IMR-90 (cell line): ENCODE results near the gene JPT2. TPM values are rescaled to one million over a fixed set of nuclear protein-coding genes. Genes with fewer than 3 reads are reported as not detected.

ENCODE experiments used
- ATAC-seq: fragments of 200-7000 bp; cut with Tn5 transposase; 2 replicates; pipeline ENCODE4 v1.9.1; 2020; ENCODE audit warnings: low read depth, mild to moderate bottlenecking, moderate library complexity
- BruUV-seq: library from RNA; stranded (reverse); fragments of 400-500 nt; replicated peaks from 2 replicates; lab custom pipeline; 2021; lab: Mats Ljungman, UMichigan
- CTCF ChIA-PET: fragments of 300-600 bp; formaldehyde crosslinking; extraction: SDS; loops from one replicate; lab custom pipeline; 2021; ENCODE audit warnings: antibody characterized with exemption; lab: Yijun Ruan, JAX
- POLR2A ChIA-PET: fragments of 300-600 bp; sonication (Branson Sonifier 250); formaldehyde crosslinking; loops from one replicate; lab custom pipeline; 2022; ENCODE audit warnings: antibody characterized with exemption; ENCODE audit not compliant: unreplicated experiment; lab: Charles Lee
- DNase-seq: peaks from one replicate; pipeline ENCODE4 v3.0.0; 2013
- H2AFZ ChIP-seq: replicated peaks from 2 replicates; pipeline ENCODE3; 2013; ENCODE audit warnings: low read length, mild to moderate bottlenecking; ENCODE audit not compliant: poor library complexity
- H2AK5ac ChIP-seq: 2 replicates; pipeline ENCODE4 v1.6.1; 2013; ENCODE audit warnings: low read depth, low read length, inconsistent platforms
- H2AK9ac ChIP-seq: replicated peaks from 2 replicates; pipeline ENCODE3; 2013; ENCODE audit warnings: mild to moderate bottlenecking, low read depth, low read length, moderate library complexity; ENCODE audit not compliant: poor library complexity
- H2BK120ac ChIP-seq: 2 replicates; pipeline ENCODE4 v1.6.1; 2013; ENCODE audit warnings: low read depth, low read length, inconsistent platforms
- H2BK15ac ChIP-seq: 3 replicates; pipeline ENCODE4 v1.6.1; 2013; ENCODE audit warnings: low read depth, low read length, inconsistent platforms
- H2BK20ac ChIP-seq: 2 replicates; pipeline ENCODE4 v1.6.1; 2013; ENCODE audit warnings: low read depth, mild to moderate bottlenecking, inconsistent platforms, low read length, moderate library complexity
- H2BK5ac ChIP-seq: 2 replicates; pipeline ENCODE4 v1.6.1; 2013; ENCODE audit warnings: mild to moderate bottlenecking, low read depth, low read length, inconsistent platforms; ENCODE audit not compliant: poor library complexity, severe bottlenecking
- H3K14ac ChIP-seq: replicated peaks from 2 replicates; pipeline ENCODE4 v1.6.1; 2013; ENCODE audit warnings: low read depth, low read length, inconsistent platforms
- H3K18ac ChIP-seq: 2 replicates; pipeline ENCODE4 v1.6.1; 2013; ENCODE audit warnings: low read depth, low read length, control low read depth
- H3K23ac ChIP-seq: 2 replicates; pipeline ENCODE4 v1.6.1; 2013; ENCODE audit warnings: low read depth, low read length, inconsistent platforms
- H3K27ac ChIP-seq: 2 replicates; pipeline ENCODE4 v1.5.1; 2013; ENCODE audit warnings: mild to moderate bottlenecking, control low read depth, low read length; ENCODE audit not compliant: insufficient read depth
- H3K27me3 ChIP-seq: 2 replicates; pipeline ENCODE4 v1.6.1; 2013; ENCODE audit warnings: low read length; ENCODE audit not compliant: control insufficient read depth, insufficient read depth
- H3K36me3 ChIP-seq: 2 replicates; pipeline ENCODE4 v1.6.1; 2013; ENCODE audit warnings: low read length, mixed read lengths; ENCODE audit not compliant: control insufficient read depth, insufficient read depth
- H3K4ac ChIP-seq: 2 replicates; pipeline ENCODE4 v1.6.1; 2013; ENCODE audit warnings: low read depth, low read length, inconsistent platforms
- H3K4me1 ChIP-seq: 2 replicates; pipeline ENCODE4 v1.6.1; 2013; ENCODE audit warnings: low read length, mixed read lengths; ENCODE audit not compliant: control insufficient read depth, insufficient read depth
- H3K4me2 ChIP-seq: 2 replicates; pipeline ENCODE4 v1.6.1; 2013; ENCODE audit warnings: low read depth, mild to moderate bottlenecking, control low read depth, low read length, moderate library complexity
- H3K4me3 ChIP-seq: 2 replicates; pipeline ENCODE4 v1.5.1; 2013; ENCODE audit warnings: low read depth, mild to moderate bottlenecking, control low read depth, low read length, moderate library complexity; ENCODE audit not compliant: insufficient read depth
- H3K56ac ChIP-seq: 2 replicates; pipeline ENCODE4 v1.6.1; 2013; ENCODE audit warnings: low read length, inconsistent platforms; ENCODE audit not compliant: insufficient read depth; ENCODE audit errors: extremely low read depth
- H3K79me1 ChIP-seq, 2 experiments: 2 replicates each; pipeline ENCODE4 v1.6.1; 2013; ENCODE audit warnings: low read length in 2 of 2, inconsistent platforms in 1 of 2, low read depth in 1 of 2
- H3K9ac ChIP-seq: 2 replicates; pipeline ENCODE4 v1.6.1; 2013; ENCODE audit warnings: low read depth, low read length, control low read depth
- H3K9me1 ChIP-seq: 2 replicates; pipeline ENCODE4 v1.6.1; 2013; ENCODE audit warnings: low read length, inconsistent platforms; ENCODE audit not compliant: insufficient read depth
- H3K9me3 ChIP-seq: 2 replicates; pipeline ENCODE4 v1.6.1; 2013; ENCODE audit warnings: low read length; ENCODE audit not compliant: control insufficient read depth, insufficient read depth
- H4K20me1 ChIP-seq: 2 replicates; pipeline ENCODE4 v1.6.1; 2013; ENCODE audit warnings: low read length, inconsistent platforms; ENCODE audit not compliant: insufficient read depth
- H4K5ac ChIP-seq: 2 replicates; pipeline ENCODE4 v1.6.1; 2013; ENCODE audit warnings: mild to moderate bottlenecking, low read depth, low read length, control low read depth
- H4K8ac ChIP-seq, 2 experiments: 2 replicates each; pipeline ENCODE4 v1.6.1; 2013; ENCODE audit warnings: low read depth in 2 of 2, low read length in 2 of 2, control low read depth in 1 of 2, inconsistent platforms in 1 of 2
- H4K91ac ChIP-seq: 2 replicates; pipeline ENCODE4 v1.6.1; 2013; ENCODE audit warnings: low read depth, low read length, inconsistent platforms; ENCODE audit not compliant: insufficient read depth
- BHLHE40 ChIP-seq: fragments of 150-350 bp; IDR thresholded peaks from 2 replicates; pipeline ENCODE4 v1.6.1; 2016; ENCODE audit warnings: mild to moderate bottlenecking, low read depth, low read length
- CHD1 ChIP-seq: IDR thresholded peaks from 2 replicates; pipeline ENCODE4 v1.6.1; 2012; ENCODE audit warnings: low read depth, low read length, improper control_type of control experiment
- CTCF ChIP-seq: conservative IDR thresholded peaks from 2 replicates; pipeline ENCODE4 v1.5.1; 2012; ENCODE audit warnings: mild to moderate bottlenecking, low read depth, low read length, improper control_type of control experiment
- FOS ChIP-seq: fragments of 150-350 bp; IDR thresholded peaks from 2 replicates; pipeline ENCODE4 v1.6.1; 2016; ENCODE audit warnings: low read depth, low read length
- MXI1 ChIP-seq: IDR thresholded peaks from 2 replicates; pipeline ENCODE4 v1.6.1; 2012; ENCODE audit warnings: low read depth, mild to moderate bottlenecking, low read length, moderate library complexity, borderline replicate concordance
- POLR2A ChIP-seq: IDR thresholded peaks from 2 replicates; pipeline ENCODE4 v1.6.1; 2012; ENCODE audit warnings: mild to moderate bottlenecking, low read depth, low read length
- RCOR1 ChIP-seq: IDR thresholded peaks from 2 replicates; pipeline ENCODE4 v1.6.1; 2012; ENCODE audit warnings: mild to moderate bottlenecking, low read length, improper control_type of control experiment; ENCODE audit not compliant: insufficient replicate concordance
- WGBS, 2 experiments: methylation state at CpG; one replicate each; pipeline versions ENCODE4 v1.1.5 to v1.1.7; 2013; ENCODE audit warnings: missing lambda C conversion rate in 2 of 2; ENCODE audit not compliant: insufficient read length in 1 of 2; ENCODE audit errors: extremely low coverage in 2 of 2; 5-methylcytosine and 5-hydroxymethylcytosine counted together
- dilution Hi-C: fragments of 300-500 bp; cut with HindIII; formaldehyde crosslinking; loops from one replicate; pipeline ENCODE4 v1.14.3; 2018; ENCODE audit warnings: low sequenced_read_pairs; ENCODE audit not compliant: unreplicated experiment
- in situ Hi-C: fragments of 300-500 bp; cut with MboI; formaldehyde crosslinking; loops from 3 replicates; pipeline ENCODE4 v1.14.3; 2019; ENCODE audit warnings: low sequenced_read_pairs, inconsistent platforms, mixed read lengths
- intact Hi-C: fragments of 100-400 bp; cut with micrococcal nuclease; formaldehyde crosslinking; loops from 2 replicates; pipeline ENCODE4 v1.10.0; 2022
- polyA plus RNA-seq, 3 experiments: library from polyadenylated mRNA; depleted of rRNA; stranded (reverse); fragments of >200 nt; gene quantifications; 2 replicates each; pipeline ENCODE4 v1.2.3, GENCODE V29; 2012; ENCODE audit warnings: low replicate concordance in 1 of 3
- total RNA-seq: library from RNA; depleted of rRNA; stranded (reverse); fragments of >200 nt; gene quantifications from 2 replicates; pipeline ENCODE4 v1.2.3, GENCODE V29; 2012

Gene JPT2
- total and polyA plus RNA-seq, 2 of the 4 experiments (the other 2 are of a cell fraction) = 40.0 to 41.5 TPM

GRCh38 chr16:1637526-1637925, 40.6 kb upstream of the JPT2 start:
- H2AK9ac ChIP-seq = no peak overlapping the region
- CTCF ChIA-PET = no interaction called here
- peaks cover 4% of the 10 kb centered on the region for H3K9me1 ChIP-seq
- intact Hi-C loops (no loop called here), in situ Hi-C loops (no loop called here), dilution Hi-C loops (no loop called here)
- H2BK5ac ChIP-seq = no peak overlapping the region
- H2BK20ac ChIP-seq = no peak overlapping the region
- H3K27me3 ChIP-seq = no peaks in the 10 kb centered on the region
- H3K23ac ChIP-seq = no peak overlapping the region
- H2BK120ac ChIP-seq = no peak overlapping the region
- peaks cover 26 to 48% of the 10 kb centered on the region in 2 experiments for H3K79me1 ChIP-seq
- H3K9ac ChIP-seq = no peak overlapping the region
- H3K36me3 ChIP-seq = peaks cover 83% of the 10 kb centered on the region
- H4K8ac ChIP-seq = no peak overlapping the region
- H4K91ac ChIP-seq = no peak overlapping the region
- no peak overlapping the region for H2BK15ac ChIP-seq
- no peak overlapping the region for H2AK5ac ChIP-seq
- no peak overlapping the region for H4K5ac ChIP-seq
- H3K4ac ChIP-seq = no peak overlapping the region
- POLR2A ChIA-PET = no interaction called here
- H3K56ac ChIP-seq = no peak overlapping the region
- H3K27ac ChIP-seq = no peak overlapping the region
- no peak overlapping the region for H3K14ac ChIP-seq
- no peak overlapping the region for H2AFZ ChIP-seq
- WGBS, 2 experiments = 93% methylated on average over 3 of the region's 11 CpGs; no CpG with 5 or more reads in 1 of the 2 experiments
- no peak for ATAC-seq
- no peak overlapping the region for H3K18ac ChIP-seq
- no peak overlapping the region for H3K4me3 ChIP-seq
- peaks cover 46% of the 10 kb centered on the region for H4K20me1 ChIP-seq
- H3K4me1 ChIP-seq = no peaks in the 10 kb centered on the region
- H3K4me2 ChIP-seq = no peak overlapping the region
- no peaks in the 10 kb centered on the region for H3K9me3 ChIP-seq
- TF ChIP-seq POLR2A = no peak
- TF ChIP-seq RCOR1 = no peak
- TF ChIP-seq MXI1 = no peak
- no peak for TF ChIP-seq CHD1
- no peak for TF ChIP-seq BHLHE40
- TF ChIP-seq CTCF = no peak
- TF ChIP-seq FOS = no peak
- DNase-seq = no peak
- BruUV-seq = no TSS peak
